HepG2 (cell line): ENCODE results near the gene ARL2. TPM values are rescaled to one million over a fixed set of nuclear protein-coding genes. Genes with fewer than 3 reads are reported as not detected.

Experiments
- ATAC-seq: fragments of 200-7000 bp; cut with Tn5 transposase; 3 replicates; pipeline ENCODE4 v1.9.1; 2020; ENCODE audit warnings: mild to moderate bottlenecking, moderate library complexity
- BruUV-seq: library from RNA; stranded (reverse); fragments of 400-500 nt; replicated peaks from 2 replicates; lab custom pipeline; 2021; lab: Mats Ljungman, UMichigan
- CTCF ChIA-PET: fragments of 300-600 bp; formaldehyde crosslinking; extraction: SDS; loops from one replicate; lab custom pipeline; 2021; ENCODE audit warnings: low total read pairs, inconsistent platforms, low intra/inter-chr PET ratio; lab: Yijun Ruan, JAX
- POLR2A ChIA-PET: fragments of 350-600 bp; sonication (Branson Sonifier 250); formaldehyde crosslinking; loops from one replicate; lab custom pipeline; 2020; ENCODE audit warnings: antibody characterized with exemption, inconsistent platforms; lab: Yijun Ruan, JAX
- DNase-seq: peaks from one replicate; pipeline ENCODE4 v3.0.0-alpha.2; 2015; ENCODE audit warnings: low spot score
- FAIRE-seq: peaks from 3 replicates; lab custom pipeline; 2011; peaks lifted over from hg19 to GRCh38; lab: Jason Lieb, UNC
- H2AFZ ChIP-seq: one replicate; pipeline ENCODE4 v1.6.1; 2011; ENCODE audit warnings: low read length, inconsistent platforms
- H3K27ac ChIP-seq: fragments of 300-600 bp; 3 replicates; pipeline ENCODE4 v1.8.0; 2011; ENCODE audit warnings: mixed run types, mild to moderate bottlenecking, mixed read lengths, low read length, inconsistent platforms; ENCODE audit not compliant: insufficient read depth; ENCODE audit errors: extremely low read length
- H3K27me3 ChIP-seq, 2 experiments: fragments of 200-600 bp in 1 of 2; 2 replicates in 1 of 2; 3 replicates in 1 of 2; pipeline versions ENCODE4 v1.6.0 to v1.8.0; 2011; ENCODE audit warnings: low read length in 2 of 2, mild to moderate bottlenecking in 2 of 2, moderate library complexity in 2 of 2, inconsistent platforms in 1 of 2; ENCODE audit not compliant: insufficient read depth in 2 of 2, control insufficient read depth in 1 of 2
- H3K36me3 ChIP-seq, 2 experiments: fragments of 200-600 bp in 1 of 2; replicated peaks in 1 of 2; 2 replicates in 1 of 2; 3 replicates in 1 of 2; pipeline versions ENCODE4 v1.5.1 to v1.8.0; 2011; ENCODE audit warnings: low read length in 2 of 2, inconsistent platforms in 1 of 2; ENCODE audit not compliant: insufficient read depth in 2 of 2, control insufficient read depth in 1 of 2
- H3K4me1 ChIP-seq: 2 replicates; pipeline ENCODE4 v1.5.1; 2012; ENCODE audit warnings: low read length, inconsistent platforms; ENCODE audit not compliant: insufficient read depth
- H3K4me2 ChIP-seq: 2 replicates; pipeline ENCODE4 v1.6.0; 2011; ENCODE audit warnings: low read depth, low read length, inconsistent platforms
- H3K4me3 ChIP-seq, 3 experiments: fragments of 200-600 bp in 1 of 3; sonication (generic), shearing (Covaris generic) in 1 of 3; replicated peaks in 1 of 3; 2 replicates each; pipeline ENCODE4 v1.5.1; 2011 to 2016; ENCODE audit warnings: low read length in 3 of 3, inconsistent platforms in 2 of 3, low read depth in 2 of 3, mild to moderate bottlenecking in 2 of 3, control low read depth in 1 of 3, mixed read lengths in 1 of 3; ENCODE audit not compliant: insufficient read depth in 1 of 3
- H3K79me2 ChIP-seq: one replicate; pipeline ENCODE4 v1.6.1; 2011; ENCODE audit warnings: low read length, inconsistent platforms; ENCODE audit not compliant: insufficient read depth
- H3K9ac ChIP-seq: 2 replicates; pipeline ENCODE4 v1.6.0; 2011; ENCODE audit warnings: mild to moderate bottlenecking, low read depth, low read length, inconsistent platforms; ENCODE audit not compliant: insufficient read depth
- H3K9me3 ChIP-seq: 2 replicates; pipeline ENCODE4 v1.5.1; 2012; ENCODE audit warnings: mild to moderate bottlenecking, low read length
- H4K20me1 ChIP-seq: 2 replicates; pipeline ENCODE4 v1.6.0; 2011; ENCODE audit warnings: inconsistent platforms, mild to moderate bottlenecking, low read length, moderate library complexity; ENCODE audit not compliant: insufficient read depth
- ARNTL ChIP-seq: sonication (generic); formaldehyde crosslinking; IDR thresholded peaks from 2 replicates; pipeline ENCODE4 v1.4.0; 2020; ENCODE audit warnings: mild to moderate bottlenecking, missing genetic modification reagents
- BORCS8-MEF2B ChIP-seq: sonication (generic); formaldehyde crosslinking; IDR thresholded peaks from 2 replicates; pipeline ENCODE4 v1.8.0; 2022; ENCODE audit warnings: mild to moderate bottlenecking, missing genetic modification reagents
- CBX5 ChIP-seq: sonication (generic); formaldehyde crosslinking; IDR thresholded peaks from 2 replicates; pipeline ENCODE4 v1.4.0; 2020; ENCODE audit warnings: missing genetic modification reagents, borderline replicate concordance
- GMEB2 ChIP-seq: IDR thresholded peaks from 2 replicates; pipeline ENCODE4 v1.6.1; 2016; ENCODE audit warnings: missing biosample characterization, missing genetic modification reagents, low read depth
- HOXD1 ChIP-seq: sonication (generic); formaldehyde crosslinking; IDR thresholded peaks from 2 replicates; pipeline ENCODE4 v1.5.0; 2020; ENCODE audit warnings: missing genetic modification reagents
- MEIS1 ChIP-seq: sonication (generic); formaldehyde crosslinking; IDR thresholded peaks from 2 replicates; pipeline ENCODE4 v1.9.0; 2021; ENCODE audit warnings: mild to moderate bottlenecking, missing genetic modification reagents, moderate library complexity, borderline replicate concordance
- NR2F6 ChIP-seq, 2 experiments: IDR thresholded peaks; 2 replicates each; pipeline ENCODE4 v1.6.1; 2016; ENCODE audit warnings: antibody characterized with exemption in 1 of 2, mild to moderate bottlenecking in 1 of 2
- RAD21 ChIP-seq: fragments of 450-650 bp; formaldehyde crosslinking; IDR thresholded peaks from 2 replicates; pipeline ENCODE4 v1.5.0; 2020; ENCODE audit warnings: mild to moderate bottlenecking
- TARDBP ChIP-seq: sonication (generic); formaldehyde crosslinking; IDR thresholded peaks from 2 replicates; pipeline ENCODE4 v1.8.0; 2022; ENCODE audit warnings: mild to moderate bottlenecking, missing genetic modification reagents
- YY1 ChIP-seq: IDR thresholded peaks from 2 replicates; pipeline ENCODE4 v1.6.1; 2011; ENCODE audit warnings: low read length, low read depth, moderate library complexity, mild to moderate bottlenecking; ENCODE audit not compliant: insufficient read depth, insufficient replicate concordance
- ZBTB42 ChIP-seq: sonication (generic); formaldehyde crosslinking; IDR thresholded peaks from 2 replicates; pipeline ENCODE4 v1.5.0; 2020; ENCODE audit warnings: mild to moderate bottlenecking, missing genetic modification reagents
- ZFAT ChIP-seq: sonication (generic); formaldehyde crosslinking; conservative IDR thresholded peaks from 2 replicates; pipeline ENCODE4 v1.8.1; 2023; ENCODE audit warnings: missing genetic modification reagents, inconsistent platforms
- ZMYM4 ChIP-seq: sonication (generic); formaldehyde crosslinking; IDR thresholded peaks from 2 replicates; pipeline ENCODE4 v1.8.1; 2023; ENCODE audit warnings: mild to moderate bottlenecking, missing genetic modification reagents
- ZNF3 ChIP-seq: IDR thresholded peaks from 2 replicates; pipeline ENCODE4 v1.7.0; 2017; ENCODE audit warnings: inconsistent platforms
- ZNF331 ChIP-seq: sonication (generic); formaldehyde crosslinking; IDR thresholded peaks from 2 replicates; pipeline ENCODE4 v1.4.0; 2020; ENCODE audit warnings: missing genetic modification reagents
- ZNF337 ChIP-seq: sonication (generic); formaldehyde crosslinking; IDR thresholded peaks from 2 replicates; pipeline ENCODE4 v1.5.1; 2020; ENCODE audit warnings: missing genetic modification reagents, low read depth, mild to moderate bottlenecking, borderline replicate concordance
- ZNF704 ChIP-seq: sonication (generic); formaldehyde crosslinking; IDR thresholded peaks from 2 replicates; pipeline ENCODE4 v1.8.1; 2023; ENCODE audit warnings: mild to moderate bottlenecking, inconsistent platforms, moderate library complexity, missing genetic modification reagents, borderline replicate concordance
- WGBS: methylation state at CpG from one replicate; pipeline ENCODE4 v1.1.6; 2017; ENCODE audit warnings: low lambda C conversion rate; 5-methylcytosine and 5-hydroxymethylcytosine counted together
- in situ Hi-C: cut with HindIII; loops from 2 replicates; pipeline ENCODE4 v1.10.0; 2017; ENCODE audit warnings: low pct_unique_long_range_greater_than_20kb; ENCODE audit not compliant: extremely low pct_ligation_motif_present
- intact Hi-C: fragments of 100-400 bp; cut with micrococcal nuclease; formaldehyde crosslinking; loops from one replicate; pipeline ENCODE4 v1.10.0; 2022; ENCODE audit not compliant: unreplicated experiment
- polyA plus RNA-seq, 8 experiments: library from polyadenylated mRNA; depleted of rRNA in 3 of 8; stranded (reverse) in 7 of 8; unstranded in 1 of 8; fragments of >200 nt; fragmentation: Illumina TruSeq in 4 of 8; extraction: Trizol in 4 of 8; gene quantifications; 2 replicates each; pipeline versions ENCODE4 v1.2.1 to v1.2.3, GENCODE V29; 2011 to 2016; ENCODE audit warnings: low read depth in 4 of 8, missing spikeins in 1 of 8, mixed read lengths in 1 of 8; ENCODE audit not compliant: insufficient read depth in 1 of 8
- total RNA-seq, 5 experiments: library from RNA; depleted of rRNA; stranded (reverse); fragments of >200 nt; fragmentation: Illumina TruSeq; extraction: Trizol; gene quantifications; 2 replicates each; pipeline ENCODE4 v1.2.3, GENCODE V29; 2016; ENCODE audit warnings: low read depth in 1 of 5
- TF ChIP-seq, protein P1 (sequence below): sonication (generic); formaldehyde crosslinking; conservative IDR thresholded peaks from 2 replicates; pipeline ENCODE4 v1.8.0; 2022; ENCODE audit warnings: missing genetic modification reagents
- TF ChIP-seq, protein P2 (sequence below): sonication (generic); formaldehyde crosslinking; IDR thresholded peaks from 2 replicates; pipeline ENCODE4 v1.5.1; 2020; ENCODE audit warnings: missing genetic modification reagents, mild to moderate bottlenecking, borderline replicate concordance

Gene ARL2
- total and polyA plus RNA-seq, 2 of the 13 experiments (the other 11 are each of a cell fraction or from before 2014, with no cell fraction given) = 82.9 to 84.4 TPM

DNA sequence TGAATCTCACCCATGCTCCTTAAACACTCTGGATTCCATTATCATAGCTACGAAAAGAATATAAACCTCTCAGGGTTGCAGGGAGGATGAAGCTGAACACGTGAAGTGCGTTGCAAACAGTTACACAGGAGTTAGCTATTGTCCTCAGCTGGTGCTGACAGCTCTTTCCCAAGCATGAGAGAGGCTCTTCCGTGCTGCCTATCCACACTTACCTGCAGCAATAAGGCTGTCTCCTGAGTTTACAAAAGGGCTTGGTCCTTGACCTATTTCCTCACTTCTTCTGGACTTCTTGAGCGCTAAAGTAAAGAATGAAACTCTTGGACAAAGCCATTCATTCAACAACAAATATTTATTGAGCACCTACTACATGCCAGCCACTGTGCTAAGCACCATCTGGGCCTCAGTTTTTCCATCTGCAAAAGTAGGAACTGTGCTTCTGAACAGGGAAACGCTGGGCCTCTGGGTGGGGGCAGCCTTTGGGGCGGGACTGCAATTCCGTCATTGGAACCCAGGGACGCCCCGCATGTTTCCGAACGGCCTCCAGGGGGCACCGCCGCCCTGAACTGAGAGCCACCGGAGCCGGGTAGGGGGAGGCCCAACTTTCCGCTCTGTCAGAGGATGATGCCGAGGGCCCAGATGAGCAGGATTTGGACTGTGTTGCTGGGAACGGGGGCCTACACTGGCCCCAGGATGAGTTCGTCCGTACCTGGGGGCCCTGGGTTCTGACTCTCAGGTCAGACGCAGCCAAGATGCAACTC is 651 bp upstream of the ARL2 start:
- CTCF ChIA-PET = interaction anchor here (1.2 to 1.9 kb wide), 9 partner anchors 11 to 166 kb away, joined by 3 to 9 read pairs (median 5); partner anchors contain the start of genes BATF2, SNX15 and ZNHIT2
- intact Hi-C loops (loop anchor here (1.0 kb wide), 1 partner anchor 56 kb away; no protein-coding TSS in a partner anchor), in situ Hi-C loops (no loop called here)
- Histone ChIP-seq H4K20me1 (no peaks in the 10 kb centered on the region), H3K9me3 (no peaks in the 10 kb centered on the region), H3K27me3 (no peaks in the 10 kb centered on the region), H3K36me3 (no peaks in the 10 kb centered on the region), H3K4me3 (peak overlapping the region; percentile 77 to 81 (median 80); a peak in 5 of 6 replicates), H3K4me1 (peaks cover 36% of the 10 kb centered on the region), H3K27ac (peak overlapping the region; percentile 72), H3K4me2 (peak overlapping the region; percentile 80), H3K9ac (peak overlapping the region; percentile 68), H3K79me2 (no peaks in the 10 kb centered on the region), H2AFZ (no peak overlapping the region)
- 13% methylated on average over 7 of the region's 22 CpGs for WGBS
- FAIRE-seq = peak; percentile 47
- ATAC-seq = peak; percentile 82
- DNase-seq = peak; percentile 75
- POLR2A ChIA-PET = interaction anchor here (0.6 to 3.2 kb wide), 19 partner anchors 11 to 171 kb away, joined by 3 to 42 read pairs (median 4); partner anchors contain the start of genes BATF2, CAPN1, FAU and GPHA2
- TSS peak; percentile 76 for BruUV-seq
- TF ChIP-seq ZNF3 (no peak), ZNF337 (no peak), ZNF331 (CRISPR knock-in tag) (0 out of 2 replicates have a peak, but pooled peaks have one; percentile 6), HOXD1 (CRISPR knock-in tag) (no peak), NR2F6 (IDR thresholded peaks at IDR 0.05) (peak; percentile 61; the same call in 1 of the 2 replicates), NR2F6 (CRISPR knock-in tag; IDR thresholded peaks at IDR 0.05) (no peak), ZBTB42 (CRISPR knock-in tag) (no peak), RAD21 (CRISPR knock-in tag) (peak; percentile 83), ZNF704 (CRISPR knock-in tag) (no peak), GMEB2 (CRISPR knock-in tag) (no peak), YY1 (peak; percentile 19), MEIS1 (no peak), ZMYM4 (CRISPR knock-in tag) (0 out of 2 replicates have a peak, but pooled peaks have one; percentile 3), CBX5 (CRISPR knock-in tag) (no peak), BORCS8-MEF2B (CRISPR knock-in tag) (0 out of 2 replicates have a peak, but pooled peaks have one; percentile 9), ZFAT (no peak), TARDBP (no peak), ARNTL (CRISPR knock-in tag) (no peak)
- TF ChIP-seq, protein P1, sequence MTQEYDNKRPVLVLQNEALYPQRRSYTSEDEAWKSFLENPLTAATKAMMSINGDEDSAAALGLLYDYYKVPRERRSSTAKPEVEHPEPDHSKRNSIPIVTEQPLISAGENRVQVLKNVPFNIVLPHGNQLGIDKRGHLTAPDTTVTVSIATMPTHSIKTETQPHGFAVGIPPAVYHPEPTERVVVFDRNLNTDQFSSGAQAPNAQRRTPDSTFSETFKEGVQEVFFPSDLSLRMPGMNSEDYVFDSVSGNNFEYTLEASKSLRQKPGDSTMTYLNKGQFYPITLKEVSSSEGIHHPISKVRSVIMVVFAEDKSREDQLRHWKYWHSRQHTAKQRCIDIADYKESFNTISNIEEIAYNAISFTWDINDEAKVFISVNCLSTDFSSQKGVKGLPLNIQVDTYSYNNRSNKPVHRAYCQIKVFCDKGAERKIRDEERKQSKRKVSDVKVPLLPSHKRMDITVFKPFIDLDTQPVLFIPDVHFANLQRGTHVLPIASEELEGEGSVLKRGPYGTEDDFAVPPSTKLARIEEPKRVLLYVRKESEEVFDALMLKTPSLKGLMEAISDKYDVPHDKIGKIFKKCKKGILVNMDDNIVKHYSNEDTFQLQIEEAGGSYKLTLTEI (CRISPR knock-in tag) = no peak
- TF ChIP-seq, protein P2, sequence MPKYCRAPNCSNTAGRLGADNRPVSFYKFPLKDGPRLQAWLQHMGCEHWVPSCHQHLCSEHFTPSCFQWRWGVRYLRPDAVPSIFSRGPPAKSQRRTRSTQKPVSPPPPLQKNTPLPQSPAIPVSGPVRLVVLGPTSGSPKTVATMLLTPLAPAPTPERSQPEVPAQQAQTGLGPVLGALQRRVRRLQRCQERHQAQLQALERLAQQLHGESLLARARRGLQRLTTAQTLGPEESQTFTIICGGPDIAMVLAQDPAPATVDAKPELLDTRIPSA (CRISPR knock-in tag) = no peak
